ENCODE results near the gene CACNB2.
"Not testable (repeated sequence)": the region's sequence is repeated elsewhere in the genome, so short reads cannot be mapped to it uniquely, and the experiment has no call there.

Gene CACNB2

DNA sequence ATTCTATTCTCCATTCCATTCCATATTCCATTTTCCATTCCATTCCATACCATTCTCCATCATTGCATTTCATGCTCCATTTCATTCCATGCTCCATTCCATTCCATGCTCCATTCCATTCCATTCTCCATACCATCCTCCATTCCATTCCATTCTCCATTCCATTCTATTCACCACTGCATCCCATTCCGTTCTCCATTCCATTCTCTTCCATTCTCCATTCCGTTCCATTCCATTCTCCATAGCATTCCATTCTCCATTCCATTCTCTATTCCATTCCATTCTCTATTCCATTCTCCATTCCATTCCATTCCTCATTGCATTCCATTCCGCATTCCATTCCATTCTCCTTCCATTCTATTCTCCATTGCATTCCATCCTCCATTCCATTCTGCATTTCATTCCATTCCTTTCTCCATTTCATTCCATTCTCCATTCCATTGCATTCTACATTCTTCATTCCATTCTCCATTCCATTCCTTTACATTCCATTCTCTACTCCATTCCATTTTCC is 427.2 kb downstream of the CACNB2 start:
- no peak for DNase-seq (ENCODE audit: low spot score)

DNA sequence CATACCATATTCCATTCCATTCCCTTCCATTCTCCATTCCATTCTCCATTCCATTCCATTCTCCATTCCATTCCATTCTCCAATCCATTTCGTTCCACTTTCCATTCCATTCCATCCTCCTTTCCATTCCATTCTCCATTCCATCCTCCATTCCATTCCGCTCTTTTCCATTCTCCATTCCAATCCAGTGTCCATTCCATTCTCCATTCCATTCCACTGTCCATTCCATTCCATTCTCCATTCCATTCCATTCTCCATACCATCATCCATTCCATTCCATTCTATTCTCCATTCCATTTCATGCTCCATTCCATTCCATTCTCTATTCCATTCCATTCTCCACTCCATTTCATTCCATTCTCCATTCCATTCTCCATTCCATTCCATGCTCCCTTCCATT is 430.2 kb downstream of the CACNB2 start:
- DNase-seq (ENCODE audit: low spot score) = not testable (repeated sequence)

DNA sequence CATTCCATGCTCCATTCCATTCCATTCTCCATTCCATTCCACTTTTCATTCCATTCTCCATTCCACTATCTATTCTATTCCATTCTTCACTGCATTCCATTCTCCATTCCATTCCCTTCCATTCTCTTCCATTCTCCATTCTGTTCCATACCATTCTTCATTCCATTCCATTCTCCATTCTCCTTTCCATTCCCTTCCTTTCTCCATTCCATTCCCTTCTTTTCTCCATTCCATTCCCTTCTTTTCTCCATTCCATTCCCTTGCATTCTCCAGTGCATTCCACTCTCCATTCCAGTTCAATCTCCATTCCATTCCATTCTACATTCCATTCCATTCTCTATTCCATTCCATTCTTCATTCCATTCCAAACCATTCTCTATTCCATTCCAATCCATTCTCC is 430.9 kb downstream of the CACNB2 start:
- DNase-seq (ENCODE audit: low spot score) = no peak

DNA sequence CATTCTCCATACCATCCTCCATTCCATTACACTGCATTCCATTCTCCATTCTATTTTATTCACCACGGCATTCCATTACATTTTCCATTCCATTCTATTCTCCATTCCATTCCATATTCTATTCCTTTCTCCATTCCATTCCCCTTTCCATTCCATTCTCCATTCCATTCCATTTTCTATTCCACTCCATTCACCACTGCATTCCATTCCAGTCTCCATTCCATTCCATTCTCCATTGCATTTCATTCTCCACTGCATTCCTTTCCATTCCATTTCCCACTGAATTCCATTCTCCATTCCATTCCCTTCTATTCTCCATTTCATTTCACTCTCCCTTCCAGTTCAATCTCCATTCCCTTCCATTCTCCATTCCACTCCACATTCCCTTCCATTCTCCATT is 431.6 kb downstream of the CACNB2 start:
- DNase-seq (ENCODE audit: low spot score) = no peak

DNA sequence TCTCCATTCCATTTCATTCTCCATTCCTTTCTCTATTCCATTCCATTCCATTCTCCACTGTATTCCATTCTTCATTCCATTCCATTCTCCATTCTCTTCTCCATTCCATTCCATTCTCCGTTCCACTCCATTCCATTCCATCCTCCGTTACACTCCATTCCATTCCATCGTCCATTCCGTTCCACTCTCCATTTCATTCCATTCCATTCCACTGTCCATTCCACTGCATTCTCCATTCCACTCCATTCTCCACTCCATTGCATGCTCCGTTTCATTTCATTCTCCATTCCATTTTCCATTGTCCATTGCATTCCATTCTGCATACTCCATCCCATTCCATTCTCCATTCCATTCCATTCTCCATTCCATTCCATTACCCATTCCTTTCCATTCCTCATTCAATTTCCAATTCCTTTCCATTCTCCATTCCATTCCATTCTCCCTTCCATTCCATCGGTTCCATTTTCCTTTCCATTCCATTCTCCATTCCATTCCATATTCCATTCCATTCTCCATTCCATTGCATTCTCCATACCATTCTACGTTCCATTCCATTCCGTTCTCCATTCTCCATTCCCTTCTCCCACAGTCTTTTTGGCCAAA is 432.8 kb downstream of the CACNB2 start:
- DNase-seq (ENCODE audit: low spot score) = no peak

DNA sequence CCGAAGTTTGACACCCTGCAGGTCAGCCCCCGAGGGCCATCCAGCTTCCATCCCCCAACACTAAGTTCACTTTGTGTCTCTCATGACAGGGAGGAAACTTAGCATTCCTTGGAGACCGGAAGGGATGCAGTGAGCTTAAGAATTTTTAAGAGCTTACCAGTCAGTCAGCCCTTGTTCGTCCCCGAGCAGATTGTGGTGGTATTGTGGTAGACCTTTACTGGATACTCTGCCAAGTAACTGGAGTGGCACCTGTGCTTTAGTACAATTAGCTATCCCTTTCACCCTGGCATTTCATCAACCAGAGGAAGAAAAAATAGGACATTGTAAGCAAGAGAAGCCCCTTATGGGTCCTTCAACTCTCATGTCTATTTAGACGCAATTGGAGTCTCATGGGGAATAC is 436.4 kb downstream of the CACNB2 start:
- no peak for DNase-seq (ENCODE audit: low spot score)

DNA sequence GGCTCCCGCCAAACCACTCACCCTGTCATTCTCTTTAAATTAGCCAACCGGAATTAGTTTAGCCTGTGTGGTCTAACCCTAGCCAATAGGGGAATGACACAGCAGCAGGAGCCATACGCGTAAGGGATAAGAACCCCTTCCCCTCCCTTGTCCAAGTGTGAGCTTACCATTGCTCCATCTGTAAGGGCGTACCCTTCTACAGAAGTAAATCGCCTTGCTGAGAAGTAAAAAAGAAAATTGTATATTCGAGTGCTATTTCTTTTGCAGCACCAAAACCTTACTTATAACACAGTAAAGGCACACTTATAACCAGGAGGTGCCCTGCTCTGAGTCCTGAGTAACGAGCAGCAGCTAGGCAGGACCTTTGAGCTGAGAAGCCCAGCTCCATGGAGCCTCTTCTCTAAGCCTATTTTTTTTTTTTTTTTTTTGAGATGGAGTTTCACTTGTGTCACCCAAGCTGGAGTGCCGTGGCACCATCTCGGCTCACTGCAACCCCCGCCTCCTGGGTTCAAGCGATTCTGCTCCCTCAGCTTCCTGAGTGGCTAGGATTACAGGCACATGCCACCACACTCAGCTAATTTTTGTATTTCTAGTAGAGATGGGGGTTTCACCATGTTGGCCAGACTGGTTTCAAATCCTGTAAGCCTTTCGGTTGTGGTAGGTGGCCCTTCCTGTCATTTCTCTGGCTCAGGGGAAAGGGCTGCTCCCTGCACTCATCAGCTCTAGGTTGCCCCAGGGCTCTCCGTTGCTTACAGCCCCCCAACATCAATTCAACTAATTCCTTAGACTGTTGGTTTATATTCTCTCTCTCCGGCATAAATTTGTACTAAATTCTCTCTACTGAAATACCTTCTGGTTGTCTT is 437.8 kb downstream of the CACNB2 start:
- DNase-seq (ENCODE audit: low spot score) = no peak

DNA sequence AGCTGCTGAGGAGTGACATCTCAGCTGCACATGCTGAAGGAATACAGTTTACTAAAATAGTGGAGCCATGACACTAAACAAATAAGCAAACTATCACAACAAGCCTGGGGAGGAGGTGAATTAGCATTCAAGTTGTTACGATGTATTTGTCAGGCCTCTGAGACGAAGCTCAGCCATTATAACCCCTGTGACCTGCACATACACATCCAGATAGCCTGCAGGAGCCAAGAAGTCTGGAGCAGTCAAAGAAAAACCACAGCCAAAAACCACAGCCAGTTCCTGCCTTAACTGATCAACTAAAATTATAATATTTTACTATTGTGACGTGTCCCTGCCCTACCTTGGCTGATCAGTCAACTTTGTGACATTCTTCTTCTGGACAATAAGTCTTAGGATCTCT is 442.6 kb downstream of the CACNB2 start:
- no peak for DNase-seq (ENCODE audit: low spot score)

DNA sequence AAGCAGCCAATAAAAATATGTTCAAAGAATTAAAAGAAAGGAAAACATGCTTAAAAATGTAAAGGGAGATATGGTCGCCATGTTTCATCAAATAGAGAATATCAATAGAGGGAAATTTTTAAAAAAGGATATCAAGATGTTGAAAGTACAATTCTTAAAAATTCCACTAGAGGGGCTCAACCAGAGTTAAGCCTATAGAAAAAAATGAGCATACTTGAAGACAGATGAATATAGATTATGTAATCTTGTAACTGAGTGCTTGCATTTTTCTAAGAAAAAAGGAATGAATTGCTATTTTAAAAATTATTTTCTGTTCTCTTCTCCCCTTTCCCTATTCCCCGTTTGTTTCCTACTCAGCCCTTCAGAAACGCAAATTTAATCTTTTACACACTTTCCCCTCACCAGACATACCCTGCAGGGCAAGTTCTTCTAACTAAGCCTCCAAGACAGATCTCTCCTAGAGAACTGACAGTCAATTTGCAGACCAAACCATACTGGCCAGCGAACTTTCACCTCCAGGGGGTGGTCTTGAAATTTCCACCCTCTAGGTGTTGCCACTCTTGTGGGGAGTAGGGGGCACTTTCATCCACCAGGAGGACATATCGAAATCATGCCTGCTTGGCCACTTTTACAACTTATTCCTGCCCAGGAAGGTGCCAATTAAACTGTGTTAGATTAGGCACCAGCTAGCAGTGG is 443.5 kb downstream of the CACNB2 start:
- DNase-seq (ENCODE audit: low spot score) = no peak

DNA sequence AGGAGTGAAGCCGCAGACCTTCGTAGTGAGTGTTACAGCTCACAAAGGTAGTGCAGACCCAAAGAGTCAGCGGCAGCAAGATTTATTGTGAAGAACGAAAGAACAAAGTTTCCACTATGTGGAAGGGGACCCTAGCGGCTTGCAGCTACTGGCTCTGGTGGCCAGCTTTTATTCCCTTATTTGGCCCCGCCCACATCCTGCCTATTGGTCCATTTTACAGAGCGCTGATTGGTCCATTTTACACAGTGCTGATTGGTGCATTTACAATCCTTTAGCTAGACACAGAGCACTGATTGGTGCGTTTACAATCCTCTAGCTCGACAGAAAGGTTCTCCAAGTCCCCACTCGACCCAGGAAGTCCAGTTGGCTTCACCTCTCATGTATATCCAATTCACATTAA is 446.4 kb downstream of the CACNB2 start:
- not testable (repeated sequence) for DNase-seq (ENCODE audit: low spot score)

DNA sequence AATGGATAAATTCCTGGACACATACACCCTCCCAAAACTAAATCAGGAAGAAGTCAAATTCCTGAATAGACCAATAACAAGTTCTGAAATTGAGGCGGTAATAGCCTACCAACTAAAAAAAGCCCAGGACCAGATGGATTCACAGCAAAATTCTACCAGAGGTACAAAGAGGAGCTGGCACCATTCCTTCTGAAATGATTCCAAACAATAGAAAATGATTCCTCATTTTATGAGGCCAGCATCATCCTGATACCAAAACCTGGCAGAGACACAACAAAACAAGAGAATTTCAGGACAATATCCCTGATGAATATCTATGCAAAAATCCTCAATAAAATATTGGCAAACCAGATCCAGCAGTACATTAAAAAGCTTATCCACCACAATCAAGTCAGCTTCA is 450.9 kb downstream of the CACNB2 start:
- DNase-seq (ENCODE audit: low spot score) = not testable (repeated sequence)
